ENCODE measurements around the gene RPL32. TPM values are rescaled to one million over a fixed set of nuclear protein-coding genes. Genes with fewer than 3 reads are reported as not detected.

The RPL32 gene
- total and polyA plus RNA-seq, 4 donors: 1,163 to 3,171 (median 1,500) TPM

- peaks cover 0 to 29% (median 8%) of the 10 kb centered on the region in 4 donors for H3K36me3 ChIP-seq (ENCODE audit: control insufficient read depth in 4 of 4, insufficient read depth in 4 of 4, low read length in 4 of 4)
- no peak for TF ChIP-seq CTCF (IDR thresholded peaks at IDR 0.05; ENCODE audit: control extremely low read depth, extremely low read depth)
- no peak overlapping the region for H3K9ac ChIP-seq (ENCODE audit: insufficient read depth in 1 of 2, low read length in 2 of 2)
- no peaks in the 10 kb centered on the region for H3K27me3 ChIP-seq (ENCODE audit: control insufficient read depth in 3 of 3, insufficient read depth in 3 of 3, low read length in 2 of 3)
- H3K9me3 ChIP-seq (ENCODE audit: control insufficient read depth in 4 of 4, insufficient read depth in 3 of 4, low read length in 3 of 4): no peaks in the 10 kb centered on the region
- DNase-seq (no peak), ATAC-seq (ENCODE audit: insufficient read depth, low FRiP score) (no peak)
- H3K4me1 ChIP-seq (ENCODE audit: control insufficient read depth in 5 of 5, insufficient read depth in 5 of 5, low read length in 5 of 5): no peaks in the 10 kb centered on the region
- H3K4me3 ChIP-seq: no peak overlapping the region
- H3K27ac ChIP-seq (ENCODE audit: low read depth in 1 of 2, low read length in 1 of 2): no peak overlapping the region
- WGBS, 2 donors: 38 to 53% methylated on average over 16 of the region's 16 CpGs
These were observed 24.0 kb downstream of the RPL32 start for GRCh38 chr3:12817343-12817710.

DNA sequence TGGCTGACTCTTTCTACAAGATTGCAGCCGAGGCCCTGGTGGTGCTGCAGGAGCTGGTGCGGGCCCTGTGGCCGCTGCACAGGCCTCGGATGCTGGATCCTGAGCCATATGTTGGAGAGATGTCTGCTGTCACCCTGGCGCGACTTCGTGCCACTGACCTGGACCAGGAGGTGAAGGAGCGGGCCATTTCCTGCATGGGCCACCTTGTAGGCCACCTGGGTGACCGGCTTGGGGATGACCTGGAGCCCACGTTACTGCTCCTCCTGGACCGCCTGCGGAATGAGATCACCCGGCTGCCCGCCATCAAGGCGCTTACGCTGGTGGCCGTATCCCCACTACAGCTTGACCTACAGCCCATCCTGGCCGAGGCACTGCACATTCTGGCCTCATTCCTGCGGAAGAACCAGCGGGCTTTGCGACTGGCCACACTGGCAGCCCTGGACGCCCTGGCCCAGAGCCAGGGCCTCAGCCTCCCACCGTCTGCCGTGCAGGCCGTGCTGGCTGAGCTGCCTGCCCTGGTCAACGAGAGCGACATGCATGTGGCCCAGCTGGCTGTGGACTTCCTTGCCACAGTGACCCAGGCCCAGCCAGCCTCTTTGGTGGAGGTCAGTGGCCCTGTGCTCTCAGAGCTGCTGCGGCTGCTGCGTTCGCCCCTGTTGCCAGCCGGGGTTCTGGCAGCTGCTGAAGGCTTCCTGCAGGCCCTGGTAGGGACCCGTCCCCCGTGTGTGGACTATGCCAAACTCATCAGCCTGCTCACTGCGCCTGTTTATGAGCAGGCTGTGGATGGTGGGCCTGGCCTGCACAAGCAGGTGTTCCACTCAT is 24.6 kb downstream of the RPL32 start:
- Histone ChIP-seq H3K36me3 (ENCODE audit: control insufficient read depth in 4 of 4, insufficient read depth in 4 of 4, low read length in 4 of 4) (peaks cover 0 to 29% (median 8%) of the 10 kb centered on the region in 4 donors), H3K9me3 (ENCODE audit: control insufficient read depth in 4 of 4, insufficient read depth in 3 of 4, low read length in 3 of 4) (no peaks in the 10 kb centered on the region), H3K27ac (ENCODE audit: low read depth in 1 of 2, low read length in 1 of 2) (no peak overlapping the region), H3K9ac (ENCODE audit: insufficient read depth in 1 of 2, low read length in 2 of 2) (no peak overlapping the region), H3K27me3 (ENCODE audit: control insufficient read depth in 3 of 3, insufficient read depth in 3 of 3, low read length in 2 of 3) (no peaks in the 10 kb centered on the region), H3K4me3 (no peak overlapping the region), H3K4me1 (ENCODE audit: control insufficient read depth in 5 of 5, insufficient read depth in 5 of 5, low read length in 5 of 5) (no peaks in the 10 kb centered on the region)
- ATAC-seq (ENCODE audit: insufficient read depth, low FRiP score): no peak
- no peak for DNase-seq
- 94 to 95% methylated on average over 34 of the region's 34 CpGs for WGBS, 2 donors
- TF ChIP-seq CTCF (IDR thresholded peaks at IDR 0.05; ENCODE audit: control extremely low read depth, extremely low read depth): no peak

- 89 to 94% methylated on average over 9 of the region's 9 CpGs for WGBS, 2 donors
- no peak overlapping the region for H3K4me3 ChIP-seq
- no peak overlapping the region for H3K9ac ChIP-seq (ENCODE audit: insufficient read depth in 1 of 2, low read length in 2 of 2)
- H3K27ac ChIP-seq (ENCODE audit: low read depth in 1 of 2, low read length in 1 of 2): no peak overlapping the region
- H3K9me3 ChIP-seq (ENCODE audit: control insufficient read depth in 4 of 4, insufficient read depth in 3 of 4, low read length in 3 of 4): no peaks in the 10 kb centered on the region
- H3K4me1 ChIP-seq (ENCODE audit: control insufficient read depth in 5 of 5, insufficient read depth in 5 of 5, low read length in 5 of 5): peaks cover 0 to 6% (median 0%) of the 10 kb centered on the region in 5 donors
- no peak for DNase-seq
- no peak for TF ChIP-seq CTCF (IDR thresholded peaks at IDR 0.05; ENCODE audit: control extremely low read depth, extremely low read depth)
- ATAC-seq (ENCODE audit: insufficient read depth, low FRiP score): no peak
- H3K27me3 ChIP-seq (ENCODE audit: control insufficient read depth in 3 of 3, insufficient read depth in 3 of 3, low read length in 2 of 3): no peaks in the 10 kb centered on the region
- H3K36me3 ChIP-seq (ENCODE audit: control insufficient read depth in 4 of 4, insufficient read depth in 4 of 4, low read length in 4 of 4): peaks cover 0 to 29% (median 8%) of the 10 kb centered on the region in 4 donors
These were observed 25.6 kb downstream of the RPL32 start for GRCh38 chr3:12815719-12816118.

Measured in lung (tissue), 12 donors.